ENCODE measurements around the gene TTPAL. TPM values are rescaled to one million over a fixed set of nuclear protein-coding genes. Genes with fewer than 3 reads are reported as not detected.

Gene TTPAL
- total RNA-seq, 1 experiment from 2014 or later: 21.1 TPM

DNA sequence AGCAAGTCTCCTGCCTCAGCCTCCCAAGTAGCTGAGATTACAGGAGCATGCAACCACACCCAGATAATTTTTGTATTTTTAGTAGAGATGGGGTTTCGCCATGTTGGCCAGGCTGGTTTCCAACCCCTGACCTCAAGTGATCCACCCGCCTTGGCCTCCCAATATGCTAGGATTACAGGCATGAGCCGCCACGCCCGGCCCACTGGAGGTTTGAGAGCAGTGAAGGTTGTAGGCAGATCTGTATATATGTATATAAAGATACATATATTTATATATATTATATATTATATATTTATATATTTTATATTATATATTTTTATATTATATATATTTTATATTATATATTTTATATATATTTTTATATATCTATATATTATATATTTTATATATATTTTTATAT, 38.2 kb upstream of the TTPAL start:
- H3K36me3 Mint-ChIP-seq (ENCODE audit: insufficient read depth in 1 of 3, low read depth in 3 of 3): no peaks in the 10 kb centered on the region
- Histone ChIP-seq H2AFZ (ENCODE audit: low read length) (no peak overlapping the region), H3T11ph (ENCODE audit: low read length) (no peak overlapping the region)

More for the DNA sequence above, 38.2 kb upstream of the TTPAL start:
- Histone ChIP-seq H4K5ac (ENCODE audit: insufficient read length, low read depth, low read length) (no peak overlapping the region), H3K56ac (ENCODE audit: insufficient read length, low read depth, low read length) (no peak overlapping the region), H4K91ac (ENCODE audit: insufficient read length, low read depth, low read length) (no peak overlapping the region), H3K27ac (ENCODE audit: insufficient read length, low read depth, low read length) (no peak overlapping the region), H4K8ac (replicated peaks; ENCODE audit: insufficient read length, low read depth, low read length) (no peak overlapping the region), H2BK15ac (ENCODE audit: low read depth, low read length) (no peak overlapping the region), H2BK5ac (ENCODE audit: insufficient read length, low read length) (no peak overlapping the region), H2BK12ac (ENCODE audit: insufficient read length, low read depth, low read length) (no peak overlapping the region), H3K27me3 (ENCODE audit: insufficient read depth, low read length) (no peaks in the 10 kb centered on the region), H2AK5ac (ENCODE audit: insufficient read length, low read length) (no peak overlapping the region), H3K79me1 (ENCODE audit: insufficient read depth, low read depth, low read length, poor library complexity, severe bottlenecking) (no peaks in the 10 kb centered on the region), H3K79me2 (ENCODE audit: insufficient read depth, low read length) (no peaks in the 10 kb centered on the region), H2BK120ac (ENCODE audit: low read depth, low read length, poor library complexity, severe bottlenecking) (no peak overlapping the region), H3K4me2 (ENCODE audit: insufficient read depth, insufficient read length, low read length) (no peak overlapping the region), H2BK20ac (ENCODE audit: low read depth, low read length, poor library complexity, severe bottlenecking) (no peak overlapping the region), H3K23ac (ENCODE audit: insufficient read length, low read depth, low read length) (no peak overlapping the region), H3K9me3 (ENCODE audit: control insufficient read depth, low read depth, low read length) (no peaks in the 10 kb centered on the region), H3K4ac (ENCODE audit: low read depth, low read length) (no peak overlapping the region), H4K20me1 (ENCODE audit: control insufficient read depth, insufficient read depth, insufficient read length) (no peaks in the 10 kb centered on the region), H3K18ac (ENCODE audit: insufficient read length, low read depth, low read length) (no peak overlapping the region), H3K4me1 (ENCODE audit: insufficient read depth, low read length) (no peaks in the 10 kb centered on the region), H3K23me2 (ENCODE audit: insufficient read length, low read depth, low read length, poor library complexity, severe bottlenecking) (no peaks in the 10 kb centered on the region), H3K14ac (ENCODE audit: insufficient read depth, low read length) (no peak overlapping the region), H3K9ac (ENCODE audit: extremely low read depth, insufficient read length, low read length) (no peak overlapping the region)
- TF ChIP-seq, protein P1, sequence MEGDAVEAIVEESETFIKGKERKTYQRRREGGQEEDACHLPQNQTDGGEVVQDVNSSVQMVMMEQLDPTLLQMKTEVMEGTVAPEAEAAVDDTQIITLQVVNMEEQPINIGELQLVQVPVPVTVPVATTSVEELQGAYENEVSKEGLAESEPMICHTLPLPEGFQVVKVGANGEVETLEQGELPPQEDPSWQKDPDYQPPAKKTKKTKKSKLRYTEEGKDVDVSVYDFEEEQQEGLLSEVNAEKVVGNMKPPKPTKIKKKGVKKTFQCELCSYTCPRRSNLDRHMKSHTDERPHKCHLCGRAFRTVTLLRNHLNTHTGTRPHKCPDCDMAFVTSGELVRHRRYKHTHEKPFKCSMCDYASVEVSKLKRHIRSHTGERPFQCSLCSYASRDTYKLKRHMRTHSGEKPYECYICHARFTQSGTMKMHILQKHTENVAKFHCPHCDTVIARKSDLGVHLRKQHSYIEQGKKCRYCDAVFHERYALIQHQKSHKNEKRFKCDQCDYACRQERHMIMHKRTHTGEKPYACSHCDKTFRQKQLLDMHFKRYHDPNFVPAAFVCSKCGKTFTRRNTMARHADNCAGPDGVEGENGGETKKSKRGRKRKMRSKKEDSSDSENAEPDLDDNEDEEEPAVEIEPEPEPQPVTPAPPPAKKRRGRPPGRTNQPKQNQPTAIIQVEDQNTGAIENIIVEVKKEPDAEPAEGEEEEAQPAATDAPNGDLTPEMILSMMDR (conservative IDR thresholded peaks at IDR 0.05): no peak
- no peaks in the 10 kb centered on the region for H3K9me3 Mint-ChIP-seq
- H3K27me3 Mint-ChIP-seq (ENCODE audit: low read depth): peaks cover 7% of the 10 kb centered on the region
- H3K4me3 Mint-ChIP-seq: no peak overlapping the region
- WGBS (ENCODE audit: extremely low coverage, insufficient read length, low lambda C conversion rate): no CpG with 5 or more reads among the region's 5 CpGs
- no peak for DNase-seq
- H3K27ac Mint-ChIP-seq: no peak overlapping the region
- H3K4me1 Mint-ChIP-seq: no peaks in the 10 kb centered on the region

Measured in H9 (cell line).